Hepatocyte (in vitro differentiated cells): Measurements from ENCODE around the gene MT4. TPM values are rescaled to one million over a fixed set of nuclear protein-coding genes. Genes with fewer than 3 reads are reported as not detected.
"Not testable (repeated sequence)": the region's sequence is repeated elsewhere in the genome, so short reads cannot be mapped to it uniquely, and the experiment has no call there.

Experiments
- DNase-seq: peaks from one replicate; pipeline ENCODE4 v3.0.0-alpha.2; 2016; ENCODE audit warnings: low spot score
- H2AFZ ChIP-seq: fragments of 200-600 bp; sonication (generic); 2 replicates; pipeline ENCODE4 v1.6.0; 2016; ENCODE audit warnings: antibody characterized with exemption, mild to moderate bottlenecking
- H3K27ac ChIP-seq: fragments of 200-600 bp; sonication (generic); 2 replicates; pipeline ENCODE4 v1.5.1; 2016; ENCODE audit warnings: mild to moderate bottlenecking
- H3K27me3 ChIP-seq: fragments of 200-600 bp; sonication (generic); 2 replicates; pipeline ENCODE4 v1.6.1; 2016
- H3K36me3 ChIP-seq: fragments of 200-600 bp; sonication (generic); replicated peaks from 2 replicates; pipeline ENCODE4 v1.5.1; 2016; ENCODE audit warnings: low read depth; ENCODE audit not compliant: insufficient read depth
- H3K4me1 ChIP-seq: fragments of 200-600 bp; sonication (generic); 2 replicates; pipeline ENCODE4 v1.5.1; 2016; ENCODE audit warnings: mild to moderate bottlenecking, moderate library complexity; ENCODE audit not compliant: insufficient read depth
- H3K4me2 ChIP-seq: fragments of 200-600 bp; sonication (generic); 2 replicates; pipeline ENCODE4 v1.6.0; 2016
- H3K4me3 ChIP-seq: fragments of 200-600 bp; sonication (generic); 2 replicates; pipeline ENCODE4 v1.5.1; 2016; ENCODE audit warnings: mild to moderate bottlenecking
- H3K79me2 ChIP-seq: fragments of 200-600 bp; sonication (generic); 2 replicates; pipeline ENCODE4 v1.6.0; 2017; ENCODE audit warnings: mild to moderate bottlenecking
- H3K9me2 ChIP-seq: fragments of 200-600 bp; sonication (generic); replicated peaks from 2 replicates; pipeline ENCODE4 v1.6.0; 2017; ENCODE audit warnings: mild to moderate bottlenecking; ENCODE audit not compliant: insufficient read depth
- H3K9me3 ChIP-seq: fragments of 200-600 bp; sonication (generic); 2 replicates; pipeline ENCODE4 v1.5.1; 2016; ENCODE audit warnings: low read depth, mild to moderate bottlenecking
- H4K20me1 ChIP-seq: fragments of 200-600 bp; sonication (generic); 2 replicates; pipeline ENCODE4 v1.6.0; 2016; ENCODE audit warnings: mild to moderate bottlenecking; ENCODE audit not compliant: insufficient read depth, poor library complexity, severe bottlenecking
- EZH2 ChIP-seq: fragments of 200-600 bp; sonication (generic); IDR thresholded peaks from 2 replicates; pipeline ENCODE4 v1.6.1; 2016; ENCODE audit warnings: antibody characterized with exemption, mild to moderate bottlenecking, borderline replicate concordance
- EZH2phosphoT487 ChIP-seq: fragments of 200-600 bp; sonication (generic); IDR thresholded peaks from one replicate; pipeline ENCODE4 v1.6.1; 2018; ENCODE audit warnings: antibody characterized with exemption, mild to moderate bottlenecking, low read depth, moderate library complexity; ENCODE audit not compliant: unreplicated experiment, severe bottlenecking
- WGBS: methylation state at CpG from one replicate; pipeline ENCODE4 v1.1.6; 2016; ENCODE audit warnings: low lambda C conversion rate; ENCODE audit errors: missing lambda C conversion rate; 5-methylcytosine and 5-hydroxymethylcytosine counted together
- polyA plus RNA-seq: library from polyadenylated mRNA; unstranded; fragments of >200 nt; fragmentation: Nextera tagmentation; extraction: Ambion mirVana; gene quantifications from 2 replicates; pipeline ENCODE4 v1.2.1, GENCODE V29; 2016
- total RNA-seq: library from RNA; depleted of rRNA; stranded (reverse); fragments of >200 nt; gene quantifications from 2 replicates; pipeline ENCODE4 v1.2.3, GENCODE V29; 2014
- TF ChIP-seq, protein P1 (sequence below): fragments of 200-600 bp; sonication (generic); IDR thresholded peaks from 2 replicates; pipeline ENCODE4 v1.5.1; 2016; ENCODE audit warnings: antibody characterized with exemption, mild to moderate bottlenecking; ENCODE audit not compliant: poor library complexity

The MT4 gene
- total and polyA plus RNA-seq, 2 experiments from 2014 or later = not detected

DNA sequence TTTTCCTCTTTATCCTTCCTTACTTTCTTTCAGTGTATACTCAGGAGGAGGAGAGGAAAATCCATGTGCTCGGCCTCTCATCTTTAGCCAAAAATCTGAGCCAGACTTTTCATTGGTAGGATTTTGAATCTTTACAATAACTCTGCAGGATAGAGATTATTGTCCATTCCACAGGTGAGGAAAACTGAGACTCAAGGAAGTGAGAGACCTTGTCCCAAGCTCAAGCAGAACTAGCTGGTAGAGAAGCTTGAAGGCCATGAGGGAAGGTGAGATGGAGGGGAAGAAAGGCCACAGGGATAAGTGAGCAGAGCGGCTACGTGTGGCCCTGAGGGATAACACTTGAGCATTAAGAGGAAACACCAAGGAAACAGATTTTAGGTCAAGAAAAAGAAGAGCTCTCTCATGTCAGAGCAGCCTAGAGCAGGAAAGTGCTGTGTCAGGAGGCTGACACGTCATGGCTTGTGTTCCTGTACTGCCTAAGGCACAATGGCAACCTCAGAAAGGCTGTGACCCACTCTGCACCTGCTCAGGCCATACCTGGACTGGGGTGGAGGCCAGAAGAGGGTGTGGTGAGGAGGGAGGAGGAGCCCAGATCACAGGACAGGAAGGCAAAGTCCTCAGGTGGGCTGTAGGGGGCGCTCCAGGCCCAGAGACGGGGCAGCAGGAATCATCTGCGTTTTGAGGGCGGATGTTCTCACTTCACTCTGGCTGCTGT lies 11.9 kb downstream of the MT4 start:
- no peaks in the 10 kb centered on the region for H4K20me1 ChIP-seq
- no peaks in the 10 kb centered on the region for H3K4me1 ChIP-seq
- H3K27me3 ChIP-seq = no peaks in the 10 kb centered on the region
- H3K4me3 ChIP-seq = no peak overlapping the region
- no peak overlapping the region for H2AFZ ChIP-seq
- H3K4me2 ChIP-seq = no peak overlapping the region
- H3K9me3 ChIP-seq = no peaks in the 10 kb centered on the region
- no peak overlapping the region for H3K27ac ChIP-seq
- no peaks in the 10 kb centered on the region for H3K36me3 ChIP-seq
- DNase-seq = peak; percentile 77
- H3K79me2 ChIP-seq = no peaks in the 10 kb centered on the region
- TF ChIP-seq, protein P1, sequence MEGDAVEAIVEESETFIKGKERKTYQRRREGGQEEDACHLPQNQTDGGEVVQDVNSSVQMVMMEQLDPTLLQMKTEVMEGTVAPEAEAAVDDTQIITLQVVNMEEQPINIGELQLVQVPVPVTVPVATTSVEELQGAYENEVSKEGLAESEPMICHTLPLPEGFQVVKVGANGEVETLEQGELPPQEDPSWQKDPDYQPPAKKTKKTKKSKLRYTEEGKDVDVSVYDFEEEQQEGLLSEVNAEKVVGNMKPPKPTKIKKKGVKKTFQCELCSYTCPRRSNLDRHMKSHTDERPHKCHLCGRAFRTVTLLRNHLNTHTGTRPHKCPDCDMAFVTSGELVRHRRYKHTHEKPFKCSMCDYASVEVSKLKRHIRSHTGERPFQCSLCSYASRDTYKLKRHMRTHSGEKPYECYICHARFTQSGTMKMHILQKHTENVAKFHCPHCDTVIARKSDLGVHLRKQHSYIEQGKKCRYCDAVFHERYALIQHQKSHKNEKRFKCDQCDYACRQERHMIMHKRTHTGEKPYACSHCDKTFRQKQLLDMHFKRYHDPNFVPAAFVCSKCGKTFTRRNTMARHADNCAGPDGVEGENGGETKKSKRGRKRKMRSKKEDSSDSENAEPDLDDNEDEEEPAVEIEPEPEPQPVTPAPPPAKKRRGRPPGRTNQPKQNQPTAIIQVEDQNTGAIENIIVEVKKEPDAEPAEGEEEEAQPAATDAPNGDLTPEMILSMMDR = peak; percentile 60
- no peak for TF ChIP-seq EZH2
- no peaks in the 10 kb centered on the region for H3K9me2 ChIP-seq
- 43% methylated on average over 8 of the region's 8 CpGs for WGBS

DNA sequence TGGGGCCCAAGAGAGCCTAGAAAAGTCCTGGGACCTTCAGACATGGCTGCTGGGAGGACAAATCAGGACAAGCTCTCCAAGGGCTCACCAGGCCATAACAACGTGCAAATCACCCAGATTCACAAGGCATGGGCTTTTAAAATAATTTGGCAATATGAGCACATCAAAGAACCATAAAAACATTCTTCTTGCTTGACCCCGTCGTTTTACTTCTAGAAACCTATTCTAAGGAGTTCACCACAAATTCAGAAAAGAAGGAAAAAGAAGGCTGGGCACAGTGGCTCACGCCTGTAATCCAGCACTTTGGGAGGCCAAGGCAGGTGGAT lies 12.4 kb downstream of the MT4 start:
- Histone ChIP-seq H3K79me2 (no peaks in the 10 kb centered on the region), H3K27ac (no peak overlapping the region), H3K9me2 (no peaks in the 10 kb centered on the region), H3K4me3 (no peak overlapping the region), H3K4me2 (no peak overlapping the region), H3K27me3 (no peaks in the 10 kb centered on the region), H2AFZ (no peak overlapping the region), H3K36me3 (no peaks in the 10 kb centered on the region), H4K20me1 (no peaks in the 10 kb centered on the region), H3K4me1 (no peaks in the 10 kb centered on the region), H3K9me3 (no peaks in the 10 kb centered on the region)
- WGBS = 78% methylated on average over 4 of the region's 4 CpGs
- no peak for DNase-seq
- TF ChIP-seq, protein P1 = no peak
- TF ChIP-seq EZH2 (no peak), EZH2phosphoT487 (no peak)

DNA sequence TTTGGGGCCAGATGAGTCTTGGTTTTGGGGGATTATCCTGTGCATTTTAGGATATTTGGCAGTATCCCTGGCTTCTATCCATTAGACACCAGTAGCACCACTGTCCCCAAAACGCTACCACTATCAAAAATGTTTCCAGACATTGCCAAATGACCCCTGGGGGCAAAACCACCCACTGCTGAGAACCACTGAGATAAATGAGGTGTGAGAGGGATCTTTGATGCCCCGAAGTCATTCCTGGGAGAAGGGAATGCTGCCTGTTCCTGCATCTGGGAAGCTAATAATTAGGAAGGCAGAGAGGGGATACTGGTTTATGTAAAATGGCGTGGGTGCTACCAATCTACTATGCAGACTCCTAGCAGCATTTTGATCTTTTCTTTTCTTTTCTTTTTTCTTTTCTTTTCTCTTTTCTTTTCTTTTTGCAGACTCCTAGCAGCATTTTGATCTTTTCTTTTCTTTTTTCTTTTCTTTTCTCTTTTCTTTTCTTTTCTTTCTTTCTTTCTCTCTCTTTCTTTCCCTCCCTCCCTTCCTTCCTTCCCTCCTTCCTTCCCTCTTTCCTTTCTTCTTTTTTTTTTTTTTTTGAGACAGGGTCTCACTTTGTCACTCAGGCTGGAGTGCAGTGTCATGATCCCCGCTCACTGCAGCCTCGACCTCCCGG lies 15.6 kb downstream of the MT4 start:
- DNase-seq = no peak
- H2AFZ ChIP-seq = no peak overlapping the region
- no peaks in the 10 kb centered on the region for H3K36me3 ChIP-seq
- no peak overlapping the region for H3K4me3 ChIP-seq
- WGBS = 66% methylated on average over 6 of the region's 6 CpGs
- no peak overlapping the region for H3K27ac ChIP-seq
- H3K4me2 ChIP-seq = no peak overlapping the region
- TF ChIP-seq, protein P1 = no peak
- TF ChIP-seq EZH2phosphoT487 (no peak), EZH2 (no peak)
- no peaks in the 10 kb centered on the region for H3K79me2 ChIP-seq
- H3K4me1 ChIP-seq = no peaks in the 10 kb centered on the region
- no peaks in the 10 kb centered on the region for H4K20me1 ChIP-seq
- H3K27me3 ChIP-seq = peaks cover 4% of the 10 kb centered on the region
- no peaks in the 10 kb centered on the region for H3K9me2 ChIP-seq
- no peaks in the 10 kb centered on the region for H3K9me3 ChIP-seq

DNA sequence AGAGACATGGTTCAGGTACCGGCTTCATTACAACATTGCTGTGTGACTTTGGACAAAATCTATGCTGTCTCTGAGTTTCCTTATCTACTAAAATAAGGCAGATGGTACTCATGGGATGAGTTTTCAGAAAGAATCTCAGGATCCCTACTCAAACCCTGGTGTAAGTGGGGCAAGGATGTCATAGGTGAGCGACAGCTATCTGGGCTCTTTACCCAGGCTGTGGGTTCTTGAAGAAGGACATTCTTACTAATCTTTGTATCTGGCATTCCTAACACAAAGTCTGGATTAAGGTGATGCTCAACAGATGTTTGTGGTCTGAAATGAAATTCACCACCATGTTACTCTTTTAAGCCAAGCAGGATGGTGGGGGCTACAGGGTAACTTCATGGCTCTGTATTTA lies 18.0 kb downstream of the MT4 start:
- H3K9me2 ChIP-seq, H3K4me1 ChIP-seq, H3K79me2 ChIP-seq, H3K9me3 ChIP-seq, H2AFZ ChIP-seq, H4K20me1 ChIP-seq, DNase-seq, H3K36me3 ChIP-seq, H3K4me3 ChIP-seq, H3K27ac ChIP-seq, H3K4me2 ChIP-seq: not testable (repeated sequence)
- WGBS = 73% methylated on average over 2 of the region's 2 CpGs
- H3K27me3 ChIP-seq = peaks cover 19% of the 10 kb centered on the region
